ENCODE data around the gene CAMKK1.

CAMKK1 gene

DNA sequence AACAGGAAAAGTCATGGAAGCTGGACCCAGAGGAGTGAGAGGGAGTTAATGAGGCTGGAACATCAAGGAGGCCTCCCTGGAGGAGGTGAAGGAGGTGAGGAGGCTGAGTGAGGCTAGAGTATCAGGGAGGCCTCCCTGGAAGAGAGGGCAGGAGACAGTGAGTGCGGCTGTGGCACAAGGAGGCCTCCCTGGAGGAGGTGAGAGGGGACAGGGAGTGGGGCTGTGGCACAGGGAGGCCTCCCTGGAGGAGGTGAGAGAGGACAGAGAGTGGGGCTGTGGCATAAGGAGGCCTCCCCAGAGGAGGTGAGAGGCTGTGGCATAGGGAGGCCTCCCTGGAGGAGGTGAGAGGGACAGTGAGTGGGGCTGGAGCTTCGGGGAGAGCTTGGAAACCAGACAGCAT lies 5.5 kb downstream of the CAMKK1 start:
- no peak for TF ChIP-seq CTCF (conservative IDR thresholded peaks at IDR 0.05; ENCODE audit: low read depth, low read length)
- H3K4me3 ChIP-seq (ENCODE audit: low read length), result no peak overlapping the region
- DNase-seq (ENCODE audit: low read depth), result no peak

GRCh38 chr17:3886776-3887175 lies 6.1 kb downstream of the CAMKK1 start:
- no peak for DNase-seq (ENCODE audit: low read depth)
- TF ChIP-seq CTCF (conservative IDR thresholded peaks at IDR 0.05; ENCODE audit: low read depth, low read length), result no peak
- no peak overlapping the region for H3K4me3 ChIP-seq (ENCODE audit: low read length)

DNA sequence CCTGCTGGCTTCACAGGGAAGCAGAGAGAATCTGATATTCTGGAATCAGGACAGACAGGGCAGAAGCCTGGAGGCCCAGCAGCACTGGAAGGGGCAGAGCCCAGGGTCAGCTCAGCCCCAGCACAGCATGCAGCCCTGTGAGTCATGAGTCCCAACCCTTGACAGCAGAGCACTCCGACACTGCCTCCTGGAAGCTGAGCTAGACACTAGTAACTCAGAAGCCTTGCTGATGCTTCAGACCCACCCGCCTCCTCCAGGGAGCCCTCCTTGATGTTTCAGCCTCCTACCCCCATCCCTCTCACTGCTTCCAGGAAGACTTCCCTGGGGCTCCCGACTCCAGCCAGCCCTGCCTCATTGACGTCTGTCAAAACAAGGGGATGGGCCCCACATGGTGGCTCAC lies 6.9 kb downstream of the CAMKK1 start:
- no peak for TF ChIP-seq CTCF (conservative IDR thresholded peaks at IDR 0.05; ENCODE audit: low read depth, low read length)
- H3K4me3 ChIP-seq (ENCODE audit: low read length), result no peak overlapping the region

DNA sequence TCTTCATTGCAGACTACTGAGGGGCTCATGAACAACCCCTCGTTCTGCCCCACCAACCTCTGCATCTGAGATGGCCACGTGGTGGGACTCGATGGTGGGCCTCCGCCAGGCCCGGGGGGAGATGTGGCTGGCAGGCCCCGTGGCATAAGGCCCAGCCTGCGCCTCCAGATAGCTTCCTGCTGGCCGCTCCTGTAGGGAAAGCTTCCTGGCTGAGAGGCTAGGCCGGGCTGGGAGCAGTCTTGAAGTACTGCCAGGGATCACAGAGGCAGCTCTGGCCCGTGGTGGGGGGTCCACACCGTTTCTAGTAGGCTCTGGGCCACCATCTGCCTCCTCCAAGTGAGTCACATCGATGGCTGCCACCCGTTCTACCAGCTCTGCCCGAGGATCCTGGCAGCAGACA lies 7.6 kb downstream of the CAMKK1 start:
- H3K4me3 ChIP-seq (ENCODE audit: low read length), result no peak overlapping the region
- no peak for TF ChIP-seq CTCF (conservative IDR thresholded peaks at IDR 0.05; ENCODE audit: low read depth, low read length)
- DNase-seq (ENCODE audit: low read depth), result no peak

More for the DNA sequence above, 6.9 kb downstream of the CAMKK1 start:
- DNase-seq (ENCODE audit: low read depth), result no peak

DNA sequence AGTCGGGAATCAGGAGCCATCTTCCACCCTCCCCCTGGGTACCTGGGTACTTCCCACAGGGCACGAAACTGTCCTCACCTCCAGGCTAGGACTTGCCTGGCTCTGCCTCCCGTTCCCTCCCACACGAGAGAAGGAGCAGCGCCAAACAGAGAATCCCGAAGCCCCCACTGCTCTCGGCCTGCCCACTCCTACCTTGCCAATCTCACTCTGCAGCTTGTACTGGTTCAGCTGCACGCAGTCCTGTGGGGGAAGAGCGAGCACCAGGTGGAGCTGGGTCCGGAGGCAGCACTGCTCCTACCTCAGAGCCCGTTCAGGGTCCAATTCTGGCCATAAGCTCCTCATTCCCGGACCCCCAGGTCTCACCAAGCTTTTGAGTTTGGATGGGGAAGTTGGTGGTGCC lies 8.7 kb downstream of the CAMKK1 start:
- DNase-seq (ENCODE audit: low read depth), result no peak
- TF ChIP-seq CTCF (conservative IDR thresholded peaks at IDR 0.05; ENCODE audit: low read depth, low read length), result no peak
- H3K4me3 ChIP-seq (ENCODE audit: low read length), result no peak overlapping the region

GRCh38 chr17:3882276-3882675 lies 10.6 kb downstream of the CAMKK1 start:
- H3K4me3 ChIP-seq (ENCODE audit: low read length), result no peak overlapping the region
- TF ChIP-seq CTCF (conservative IDR thresholded peaks at IDR 0.05; ENCODE audit: low read depth, low read length), result no peak
- DNase-seq (ENCODE audit: low read depth), result no peak

GRCh38 chr17:3880983-3881382 lies 11.9 kb downstream of the CAMKK1 start:
- no peak overlapping the region for H3K4me3 ChIP-seq (ENCODE audit: low read length)
- DNase-seq (ENCODE audit: low read depth), result no peak
- TF ChIP-seq CTCF (conservative IDR thresholded peaks at IDR 0.05; ENCODE audit: low read depth, low read length), result no peak

Measured in retinal pigment epithelial cell (primary cell).